Measurements from ENCODE around the gene MGAT4A. TPM values are rescaled to one million over a fixed set of nuclear protein-coding genes. Genes with fewer than 3 reads are reported as not detected.

Gene MGAT4A
- polyA plus RNA-seq, 3 donors, result 8.5 to 16.6 (median 12.7) TPM

- 85 to 91% (median 88%) methylated on average over 5 of the region's 5 CpGs for WGBS, 3 donors
- no peak overlapping the region for H3K27ac ChIP-seq (ENCODE audit: low read depth, low read length)
Observed at GRCh38 chr2:98643496-98644100, 87.3 kb downstream of the MGAT4A start.

- WGBS, 3 donors, result 76 to 91% (median 79%) methylated on average over 10 of the region's 10 CpGs
- H3K27ac ChIP-seq (ENCODE audit: low read depth, low read length), result no peak overlapping the region
Observed at GRCh38 chr2:98637401-98638147, 93.4 kb downstream of the MGAT4A start.

GRCh38 chr2:98634406-98635092 is 96.4 kb downstream of the MGAT4A start:
- no peak overlapping the region for H3K27ac ChIP-seq (ENCODE audit: low read depth, low read length)
- whole genome bisulfite sequencing, 3 donors, result 79 to 83% (median 79%) methylated on average over 9 of the region's 9 CpGs

GRCh38 chr2:98632351-98632750 is 98.6 kb downstream of the MGAT4A start:
- no peak overlapping the region for H3K27ac ChIP-seq (ENCODE audit: low read depth, low read length)
- 88 to 93% (median 90%) methylated on average over 3 of the region's 3 CpGs for WGBS, 3 donors

- 58 to 83% (median 59%) methylated on average over 5 of the region's 5 CpGs for WGBS, 3 donors
- H3K27ac ChIP-seq (ENCODE audit: low read depth, low read length), result no peak overlapping the region
Observed at GRCh38 chr2:98623657-98624056, 107.3 kb downstream of the MGAT4A start.

GRCh38 chr2:98617149-98617548 is 113.8 kb downstream of the MGAT4A start:
- H3K27ac ChIP-seq (ENCODE audit: low read depth, low read length), result no peak overlapping the region
- 52 to 61% (median 56%) methylated on average over 5 of the region's 5 CpGs for WGBS, 3 donors

GRCh38 chr2:98615481-98615880 is 115.5 kb downstream of the MGAT4A start:
- no peak overlapping the region for H3K27ac ChIP-seq (ENCODE audit: low read depth, low read length)
- WGBS, 3 donors, result 83 to 89% (median 87%) methylated on average over 5 of the region's 5 CpGs

- WGBS, 3 donors, result 94 to 95% (median 95%) methylated on average over 9 of the region's 9 CpGs
- no peak overlapping the region for H3K27ac ChIP-seq (ENCODE audit: low read depth, low read length)
Observed at GRCh38 chr2:98614024-98614739, 116.8 kb downstream of the MGAT4A start.

- H3K27ac ChIP-seq (ENCODE audit: low read depth, low read length), result peak overlapping the region; percentile 91
- 1 to 3% (median 2%) methylated on average over 29 of the region's 29 CpGs for WGBS, 3 donors
Observed at GRCh38 chr2:98608962-98609604, 121.8 kb downstream of the MGAT4A start.

- H3K27ac ChIP-seq (ENCODE audit: low read depth, low read length), result peak within 1 kb of the TSS; percentile 91
- WGBS, 3 donors, result 0 to 1% (median 1%) methylated on average over 87 to 93 of the region's 93 CpGs
Observed at GRCh38 chr2:98608116-98608961, 122.6 kb downstream of the MGAT4A start, which contains the start of the genes COA5 and UNC50. COA5 (minus strand) TSS chr2:98608512; CDS start chr2:98608405, 107 bp downstream. UNC50 (plus strand) TSS chr2:98608589; CDS start chr2:98609760, 1,171 bp downstream.

- WGBS, 3 donors, result 5% methylated on average over 7 of the region's 7 CpGs
- H3K27ac ChIP-seq (ENCODE audit: low read depth, low read length), result no peak overlapping the region
Observed at GRCh38 chr2:98607741-98608115, 123.2 kb downstream of the MGAT4A start.

GRCh38 chr2:98607104-98607503 is 123.8 kb downstream of the MGAT4A start:
- 40 to 47% (median 46%) methylated on average over 6 of the region's 6 CpGs for WGBS, 3 donors
- no peak overlapping the region for H3K27ac ChIP-seq (ENCODE audit: low read depth, low read length)

GRCh38 chr2:98606431-98606830 is 124.5 kb downstream of the MGAT4A start:
- 37 to 90% (median 89%) methylated on average over 7 of the region's 7 CpGs for WGBS, 3 donors

GRCh38 chr2:98605076-98605475 is 125.9 kb downstream of the MGAT4A start:
- H3K27ac ChIP-seq (ENCODE audit: low read depth, low read length), result no peak overlapping the region
- WGBS, 3 donors, result 74 to 85% (median 78%) methylated on average over 3 of the region's 3 CpGs

More at GRCh38 chr2:98606431-98606830, 124.5 kb downstream of the MGAT4A start:
- H3K27ac ChIP-seq (ENCODE audit: low read depth, low read length), result no peak overlapping the region

GRCh38 chr2:98604547-98604946 is 126.4 kb downstream of the MGAT4A start:
- 75 to 87% (median 75%) methylated on average over 2 of the region's 2 CpGs for WGBS, 3 donors
- H3K27ac ChIP-seq (ENCODE audit: low read depth, low read length), result no peak overlapping the region

- 68 to 81% (median 77%) methylated on average over 3 of the region's 3 CpGs for WGBS, 3 donors
- no peak overlapping the region for H3K27ac ChIP-seq (ENCODE audit: low read depth, low read length)
Observed at GRCh38 chr2:98601532-98602132, 129.3 kb downstream of the MGAT4A start.
